ENCODE data around the gene TRMT44. TPM values are rescaled to one million over a fixed set of nuclear protein-coding genes. Genes with fewer than 3 reads are reported as not detected.

TRMT44 gene
- total and polyA plus RNA-seq, 2 donors (not counting 1 experiment from before 2014, with no cell fraction given), result 13.3 to 37.4 TPM

DNA sequence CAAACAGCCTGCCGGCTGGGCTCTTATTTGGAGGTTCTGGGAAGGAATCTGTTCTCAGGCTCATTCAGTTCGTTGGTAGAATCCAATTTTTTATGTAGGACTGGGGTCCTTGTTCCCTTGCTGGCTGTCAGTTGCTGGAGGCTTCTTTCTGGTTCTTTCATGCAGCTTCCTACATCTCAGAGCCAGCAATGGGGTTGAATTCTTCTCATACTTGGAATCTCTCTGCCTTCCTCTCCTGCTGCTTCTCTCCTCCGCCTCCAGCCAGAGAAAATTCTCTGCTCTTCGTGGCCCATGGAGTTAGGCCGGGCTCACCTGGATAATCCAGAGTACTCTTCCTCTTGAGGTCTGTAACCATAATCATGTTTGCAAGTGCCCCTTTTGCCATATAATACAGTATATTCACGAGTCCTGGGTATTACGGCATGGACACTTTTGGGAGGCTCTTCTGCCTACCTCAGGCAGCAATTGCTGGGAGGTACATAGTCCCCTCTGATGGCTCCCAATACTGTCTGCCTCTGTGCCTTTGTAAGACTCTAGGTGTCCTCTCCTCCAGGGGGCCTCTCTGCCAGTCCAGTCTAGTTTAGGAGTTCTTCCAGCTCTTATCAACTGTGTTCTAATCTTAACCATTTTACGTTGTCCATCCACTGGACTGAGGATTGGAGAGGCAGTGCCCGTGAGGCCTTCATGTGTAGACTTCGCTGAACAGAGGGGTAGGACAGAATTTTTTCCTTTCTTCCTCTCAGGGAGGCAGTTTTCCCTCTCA, 2.2 kb downstream of the TRMT44 start:
- Histone ChIP-seq H3K9ac (ENCODE audit: low read length) (no peak overlapping the region), H4K20me1 (ENCODE audit: control insufficient read depth, insufficient read depth, low read length, poor library complexity, severe bottlenecking) (peaks cover 22% of the 10 kb centered on the region), H3K36me3 (replicated peaks in 1 of 2; ENCODE audit: control extremely low read depth in 1 of 2, control insufficient read depth in 1 of 2, extremely low read depth in 1 of 2, insufficient read depth in 2 of 2, low read length in 1 of 2) (peaks cover 2 to 13% of the 10 kb centered on the region in 2 experiments), H3K79me2 (ENCODE audit: control insufficient read depth, insufficient read depth, low read length) (peaks cover 85% of the 10 kb centered on the region), H3K4me1 (ENCODE audit: control insufficient read depth in 2 of 2, insufficient read depth in 2 of 2, low read length in 2 of 2) (peaks cover 27 to 30% of the 10 kb centered on the region in 2 donors), H3K4me3 (ENCODE audit: control extremely low read depth in 1 of 5, extremely low read depth in 1 of 5, insufficient read depth in 1 of 5, low read depth in 2 of 5, low read length in 4 of 5) (no peak overlapping the region), H3K27ac (ENCODE audit: low read length in 2 of 2) (no peak overlapping the region), H3K9me3 (ENCODE audit: control extremely low read depth in 1 of 3, control insufficient read depth in 2 of 3, insufficient read depth in 1 of 3, low read length in 2 of 3) (no peaks in the 10 kb centered on the region), H3K27me3 (replicated peaks in 1 of 4; ENCODE audit: control extremely low read depth in 1 of 4, control insufficient read depth in 3 of 4, insufficient read depth in 4 of 4, low read length in 3 of 4) (no peaks in the 10 kb centered on the region), H2AFZ (ENCODE audit: insufficient read depth, low read depth, low read length, poor library complexity, severe bottlenecking) (no peak overlapping the region), H3K4me2 (replicated peaks; ENCODE audit: low read depth, low read length, poor library complexity, severe bottlenecking) (peak overlapping the region; percentile 91)
- no peaks in the 10 kb centered on the region for H3K9me3 Mint-ChIP-seq (ENCODE audit: insufficient read depth)
- ATAC-seq (ENCODE audit: low read depth) (no peak), DNase-seq (no peak)
- no peaks in the 10 kb centered on the region for H3K27me3 Mint-ChIP-seq
- CTCF ChIA-PET, result interaction anchor here (3.6 kb wide), 1 partner anchor 15 kb away, joined by 19 read pairs; no protein-coding TSS in a partner anchor
- no peak overlapping the region for H3K27ac Mint-ChIP-seq
- TF ChIP-seq EZH2 (IDR thresholded peaks at IDR 0.05; ENCODE audit: borderline replicate concordance, insufficient read depth, low read depth, low read length, poor library complexity, severe bottlenecking), result no peak
- TF ChIP-seq, protein P1, sequence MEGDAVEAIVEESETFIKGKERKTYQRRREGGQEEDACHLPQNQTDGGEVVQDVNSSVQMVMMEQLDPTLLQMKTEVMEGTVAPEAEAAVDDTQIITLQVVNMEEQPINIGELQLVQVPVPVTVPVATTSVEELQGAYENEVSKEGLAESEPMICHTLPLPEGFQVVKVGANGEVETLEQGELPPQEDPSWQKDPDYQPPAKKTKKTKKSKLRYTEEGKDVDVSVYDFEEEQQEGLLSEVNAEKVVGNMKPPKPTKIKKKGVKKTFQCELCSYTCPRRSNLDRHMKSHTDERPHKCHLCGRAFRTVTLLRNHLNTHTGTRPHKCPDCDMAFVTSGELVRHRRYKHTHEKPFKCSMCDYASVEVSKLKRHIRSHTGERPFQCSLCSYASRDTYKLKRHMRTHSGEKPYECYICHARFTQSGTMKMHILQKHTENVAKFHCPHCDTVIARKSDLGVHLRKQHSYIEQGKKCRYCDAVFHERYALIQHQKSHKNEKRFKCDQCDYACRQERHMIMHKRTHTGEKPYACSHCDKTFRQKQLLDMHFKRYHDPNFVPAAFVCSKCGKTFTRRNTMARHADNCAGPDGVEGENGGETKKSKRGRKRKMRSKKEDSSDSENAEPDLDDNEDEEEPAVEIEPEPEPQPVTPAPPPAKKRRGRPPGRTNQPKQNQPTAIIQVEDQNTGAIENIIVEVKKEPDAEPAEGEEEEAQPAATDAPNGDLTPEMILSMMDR (IDR thresholded peaks at IDR 0.05), result no peak
- intact Hi-C loops (cut with micrococcal nuclease), result no loop called here
- 99% methylated on average over 6 of the region's 10 CpGs for WGBS (ENCODE audit: insufficient coverage)
- H3K4me3 Mint-ChIP-seq, result peak overlapping the region; percentile 87
- POLR2A ChIA-PET, result no interaction called here
- peaks cover 48% of the 10 kb centered on the region for H3K4me1 Mint-ChIP-seq

DNA sequence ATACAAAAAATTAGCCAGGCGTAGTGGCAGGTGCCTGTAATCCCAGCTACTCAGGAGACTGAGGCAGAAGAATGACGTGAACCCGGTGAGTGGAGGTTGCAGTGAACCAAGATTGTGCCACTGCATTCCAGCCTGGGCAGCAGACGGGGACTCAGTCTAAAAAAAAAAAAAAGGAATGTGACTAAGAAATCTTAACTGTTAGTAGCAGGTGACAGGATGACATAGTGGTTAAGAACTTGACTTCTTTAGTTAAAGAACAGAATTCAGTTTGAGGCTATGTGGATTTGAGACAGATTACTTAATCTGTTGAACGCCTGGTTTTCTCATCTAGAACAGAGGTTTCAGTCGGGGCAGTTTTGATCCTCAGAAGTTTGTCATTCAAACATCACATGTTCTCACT, 3.2 kb downstream of the TRMT44 start:
- peaks cover 27 to 30% of the 10 kb centered on the region in 2 donors for H3K4me1 ChIP-seq (ENCODE audit: control insufficient read depth in 2 of 2, insufficient read depth in 2 of 2, low read length in 2 of 2)
- no peak overlapping the region for H3K9ac ChIP-seq (ENCODE audit: low read length)
- POLR2A ChIA-PET, result no interaction called here
- CTCF ChIA-PET, result no interaction called here
- H3K27ac Mint-ChIP-seq, result no peak overlapping the region
- peaks cover 22% of the 10 kb centered on the region for H4K20me1 ChIP-seq (ENCODE audit: control insufficient read depth, insufficient read depth, low read length, poor library complexity, severe bottlenecking)
- ATAC-seq (ENCODE audit: low read depth), result no peak
- no peaks in the 10 kb centered on the region for H3K9me3 ChIP-seq (ENCODE audit: control extremely low read depth in 1 of 3, control insufficient read depth in 2 of 3, insufficient read depth in 1 of 3, low read length in 2 of 3)
- 100% methylated on average over 4 of the region's 6 CpGs for WGBS (ENCODE audit: insufficient coverage)
- H2AFZ ChIP-seq (ENCODE audit: insufficient read depth, low read depth, low read length, poor library complexity, severe bottlenecking), result no peak overlapping the region
- H3K79me2 ChIP-seq (ENCODE audit: control insufficient read depth, insufficient read depth, low read length), result peaks cover 89% of the 10 kb centered on the region
- no peak for DNase-seq
- H3K27me3 ChIP-seq (replicated peaks in 1 of 4; ENCODE audit: control extremely low read depth in 1 of 4, control insufficient read depth in 3 of 4, insufficient read depth in 4 of 4, low read length in 3 of 4), result no peaks in the 10 kb centered on the region
- no peak overlapping the region for H3K4me3 Mint-ChIP-seq
- TF ChIP-seq EZH2 (IDR thresholded peaks at IDR 0.05; ENCODE audit: borderline replicate concordance, insufficient read depth, low read depth, low read length, poor library complexity, severe bottlenecking), result no peak
- TF ChIP-seq, protein P1 (IDR thresholded peaks at IDR 0.05), result no peak
- H3K27ac ChIP-seq (ENCODE audit: low read length in 2 of 2), result no peak overlapping the region
- H3K9me3 Mint-ChIP-seq (ENCODE audit: insufficient read depth), result no peaks in the 10 kb centered on the region
- intact Hi-C loops (cut with micrococcal nuclease), result no loop called here
- no peaks in the 10 kb centered on the region for H3K27me3 Mint-ChIP-seq
- H3K4me2 ChIP-seq (replicated peaks; ENCODE audit: low read depth, low read length, poor library complexity, severe bottlenecking), result no peak overlapping the region
- H3K36me3 ChIP-seq (replicated peaks in 1 of 2; ENCODE audit: control extremely low read depth in 1 of 2, control insufficient read depth in 1 of 2, extremely low read depth in 1 of 2, insufficient read depth in 2 of 2, low read length in 1 of 2), result peaks cover 2 to 23% of the 10 kb centered on the region in 2 experiments
- no peak overlapping the region for H3K4me3 ChIP-seq (ENCODE audit: control extremely low read depth in 1 of 5, extremely low read depth in 1 of 5, insufficient read depth in 1 of 5, low read depth in 2 of 5, low read length in 4 of 5)
- peaks cover 44% of the 10 kb centered on the region for H3K4me1 Mint-ChIP-seq
